CD14-positive monocyte (primary cell): ENCODE results near the gene TUT1. TPM values are rescaled to one million over a fixed set of nuclear protein-coding genes. Genes with fewer than 3 reads are reported as not detected.
A peak's percentile ranks its signal among the peaks of the same experiment; 100 is the strongest.

Experiments
- DNase-seq, 3 donors: peaks; one replicate each; pipeline ENCODE4 v3.0.0-alpha.2; 2011 to 2022
- H2AFZ ChIP-seq: 2 replicates; pipeline ENCODE4 v1.6.0; 2012; ENCODE audit warnings: mild to moderate bottlenecking, low read depth, low read length, inconsistent platforms; ENCODE audit not compliant: insufficient read depth, poor library complexity, severe bottlenecking
- H3K27ac ChIP-seq, 2 donors: 1 replicate in 1 of 2; 2 replicates in 1 of 2; pipeline ENCODE4 v1.5.1; 2012 to 2013; ENCODE audit warnings: low read length in 2 of 2, control low read depth in 1 of 2, inconsistent platforms in 1 of 2, low read depth in 1 of 2, mild to moderate bottlenecking in 1 of 2
- H3K27me3 ChIP-seq, 2 donors: one replicate each; pipeline versions ENCODE4 v1.6.0 to v1.6.1; 2011 to 2013; ENCODE audit warnings: low read length in 2 of 2; ENCODE audit not compliant: control insufficient read depth in 2 of 2, insufficient read depth in 2 of 2
- H3K36me3 ChIP-seq, 2 donors: replicated peaks in 1 of 2; 1 replicate in 1 of 2; 2 replicates in 1 of 2; pipeline versions ENCODE4 v1.5.1 to v1.6.1; 2012 to 2013; ENCODE audit warnings: low read length in 2 of 2, control low read depth in 1 of 2, inconsistent platforms in 1 of 2, mild to moderate bottlenecking in 1 of 2; ENCODE audit not compliant: insufficient read depth in 2 of 2, control insufficient read depth in 1 of 2
- H3K4me1 ChIP-seq, 2 donors: 1 replicate in 1 of 2; 2 replicates in 1 of 2; pipeline versions ENCODE4 v1.5.1 to v1.6.1; 2012 to 2013; ENCODE audit warnings: low read length in 2 of 2, control low read depth in 1 of 2, inconsistent platforms in 1 of 2, mild to moderate bottlenecking in 1 of 2, moderate library complexity in 1 of 2; ENCODE audit not compliant: insufficient read depth in 2 of 2, control insufficient read depth in 1 of 2
- H3K4me2 ChIP-seq: replicated peaks from 2 replicates; pipeline ENCODE3; 2012; ENCODE audit warnings: low read length, moderate library complexity, mild to moderate bottlenecking; ENCODE audit not compliant: poor library complexity, severe bottlenecking; ENCODE audit errors: extremely low read depth
- H3K4me3 ChIP-seq, 3 experiments: fragments of 200-600 bp in 1 of 3; sonication (generic) in 1 of 3; replicated peaks in 1 of 3; 1 replicate in 2 of 3; 2 replicates in 1 of 3; pipeline ENCODE4 v1.5.1; 2011 to 2013; ENCODE audit warnings: low read length in 3 of 3, mild to moderate bottlenecking in 3 of 3, control low read depth in 2 of 3, low read depth in 2 of 3, inconsistent platforms in 1 of 3, moderate library complexity in 1 of 3
- H3K79me2 ChIP-seq: 2 replicates; pipeline ENCODE4 v1.6.0; 2012; ENCODE audit warnings: mild to moderate bottlenecking, control low read depth, inconsistent platforms, low read length, moderate library complexity; ENCODE audit not compliant: insufficient read depth
- H3K9ac ChIP-seq: 2 replicates; pipeline ENCODE4 v1.6.0; 2017; ENCODE audit warnings: low read length, mild to moderate bottlenecking; ENCODE audit not compliant: insufficient read depth, poor library complexity, severe bottlenecking
- H3K9me3 ChIP-seq, 2 donors: replicated peaks in 1 of 2; 1 replicate in 1 of 2; 2 replicates in 1 of 2; pipeline versions ENCODE4 v1.5.1 to v1.6.1; 2012 to 2013; ENCODE audit warnings: low read length in 2 of 2, control low read depth in 1 of 2; ENCODE audit not compliant: control insufficient read depth in 1 of 2, insufficient read depth in 1 of 2
- H4K20me1 ChIP-seq: 2 replicates; pipeline ENCODE4 v1.6.0; 2012; ENCODE audit warnings: mild to moderate bottlenecking, low read length, control low read depth, moderate library complexity; ENCODE audit not compliant: insufficient read depth
- H3K27ac Mint-ChIP-seq, 7 donors: one replicate each; pipeline ENCODE4 v1.8.0; 2020; ENCODE audit warnings: mild to moderate bottlenecking in 7 of 7, mixed read lengths in 7 of 7, moderate library complexity in 6 of 7, inconsistent platforms in 2 of 7
- H3K27me3 Mint-ChIP-seq, 3 donors: one replicate each; pipeline ENCODE4 v1.8.0; 2021 to 2022; ENCODE audit warnings: low read depth in 3 of 3, mild to moderate bottlenecking in 3 of 3, mixed read lengths in 3 of 3, moderate library complexity in 3 of 3, inconsistent platforms in 1 of 3
- H3K36me3 Mint-ChIP-seq, 2 donors: one replicate each; pipeline ENCODE4 v1.8.0; 2020; ENCODE audit warnings: mixed read lengths in 2 of 2, inconsistent platforms in 1 of 2, mild to moderate bottlenecking in 1 of 2
- H3K4me1 Mint-ChIP-seq: one replicate; pipeline ENCODE4 v1.8.0; 2020; ENCODE audit warnings: mild to moderate bottlenecking, mixed read lengths
- H3K4me3 Mint-ChIP-seq, 2 donors: one replicate each; pipeline ENCODE4 v1.8.0; 2020; ENCODE audit warnings: mild to moderate bottlenecking in 2 of 2, mixed read lengths in 2 of 2, moderate library complexity in 1 of 2
- H3K9me3 Mint-ChIP-seq, 7 donors: one replicate each; pipeline ENCODE4 v1.8.0; 2020 to 2022; ENCODE audit warnings: mixed read lengths in 7 of 7, mild to moderate bottlenecking in 6 of 7, moderate library complexity in 6 of 7, inconsistent platforms in 2 of 7
- WGBS: methylation state at CpG from one replicate; pipeline ENCODE4 v1.1.5; 2013; ENCODE audit warnings: missing lambda C conversion rate; ENCODE audit not compliant: insufficient coverage; 5-methylcytosine and 5-hydroxymethylcytosine counted together
- intact Hi-C, 2 donors: fragments of 100-400 bp; cut with micrococcal nuclease; formaldehyde crosslinking; loops; one replicate each; pipeline versions ENCODE4 v1.15.0 to v1.15.1; 2023
- polyA plus RNA-seq, 3 donors: library from polyadenylated mRNA; depleted of rRNA in 1 of 3; unstranded in 2 of 3; stranded (reverse) in 1 of 3; fragments of 300-500 nt in 2 of 3; fragments of >200 nt in 1 of 3; fragmentation: Illumina TruSeq in 2 of 3; gene quantifications; 1 replicate in 2 of 3; 2 replicates in 1 of 3; pipeline ENCODE4 v1.2.3, GENCODE V29; 2012 to 2021
- TF ChIP-seq, protein P1 (sequence below): fragments of 200-600 bp; IDR thresholded peaks from one replicate; pipeline ENCODE4 v1.8.0; 2022; ENCODE audit warnings: antibody characterized with exemption, mild to moderate bottlenecking

TUT1 gene
- polyA plus RNA-seq, 3 donors = 1.8 to 16.3 (median 2.1) TPM

DNA sequence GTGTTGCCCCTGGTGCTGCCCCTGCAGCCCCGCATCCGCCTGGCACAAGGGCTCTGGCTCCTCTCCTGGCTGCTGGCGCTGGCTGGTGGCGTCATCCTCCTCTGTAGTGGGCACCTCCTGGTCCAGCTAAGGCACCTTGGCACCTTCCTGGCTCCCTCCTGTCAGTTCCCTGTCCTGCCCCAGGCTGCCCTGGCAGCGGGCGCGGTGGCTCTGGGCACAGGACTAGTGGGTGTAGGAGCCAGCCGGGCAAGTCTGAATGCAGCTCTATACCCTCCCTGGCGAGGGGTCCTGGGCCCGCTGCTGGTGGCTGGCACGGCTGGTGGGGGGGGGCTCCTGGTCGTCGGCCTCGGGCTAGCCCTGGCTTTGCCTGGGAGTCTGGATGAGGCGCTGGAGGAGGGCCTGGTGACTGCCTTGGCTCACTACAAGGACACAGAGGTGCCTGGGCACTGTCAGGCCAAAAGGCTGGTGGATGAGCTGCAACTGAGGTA is 22.0 kb upstream of the TUT1 start:
- H3K36me3 ChIP-seq = peaks cover 19 to 47% of the 10 kb centered on the region in 2 donors
- peak overlapping the region; percentile 94 for H2AFZ ChIP-seq
- peaks cover 24% of the 10 kb centered on the region for H3K4me1 Mint-ChIP-seq

GRCh38 chr11:62612366-62613290 is 21.3 kb upstream of the TUT1 start, which contains the start of the genes EML3 and ROM1:
Gene EML3 (minus strand): TSS chr11:62612775. CDS start chr11:62612457, 318 bp downstream.
Gene ROM1 (plus strand): TSS chr11:62613257. CDS start chr11:62613282, 25 bp downstream.
- peaks cover 26 to 35% of the 10 kb centered on the region in 2 donors for H3K4me1 ChIP-seq
- H3K4me3 Mint-ChIP-seq = peak within 1 kb of the TSS; percentile 98 to 100
- peaks cover 19 to 51% of the 10 kb centered on the region in 2 donors for H3K36me3 ChIP-seq
- H3K9me3 Mint-ChIP-seq = peaks cover 0 to 2% (median 0%) of the 10 kb centered on the region in 7 donors
- TF ChIP-seq, protein P1, sequence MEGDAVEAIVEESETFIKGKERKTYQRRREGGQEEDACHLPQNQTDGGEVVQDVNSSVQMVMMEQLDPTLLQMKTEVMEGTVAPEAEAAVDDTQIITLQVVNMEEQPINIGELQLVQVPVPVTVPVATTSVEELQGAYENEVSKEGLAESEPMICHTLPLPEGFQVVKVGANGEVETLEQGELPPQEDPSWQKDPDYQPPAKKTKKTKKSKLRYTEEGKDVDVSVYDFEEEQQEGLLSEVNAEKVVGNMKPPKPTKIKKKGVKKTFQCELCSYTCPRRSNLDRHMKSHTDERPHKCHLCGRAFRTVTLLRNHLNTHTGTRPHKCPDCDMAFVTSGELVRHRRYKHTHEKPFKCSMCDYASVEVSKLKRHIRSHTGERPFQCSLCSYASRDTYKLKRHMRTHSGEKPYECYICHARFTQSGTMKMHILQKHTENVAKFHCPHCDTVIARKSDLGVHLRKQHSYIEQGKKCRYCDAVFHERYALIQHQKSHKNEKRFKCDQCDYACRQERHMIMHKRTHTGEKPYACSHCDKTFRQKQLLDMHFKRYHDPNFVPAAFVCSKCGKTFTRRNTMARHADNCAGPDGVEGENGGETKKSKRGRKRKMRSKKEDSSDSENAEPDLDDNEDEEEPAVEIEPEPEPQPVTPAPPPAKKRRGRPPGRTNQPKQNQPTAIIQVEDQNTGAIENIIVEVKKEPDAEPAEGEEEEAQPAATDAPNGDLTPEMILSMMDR = peak; percentile 100
- peak within 1 kb of the TSS; percentile 87 for H3K9ac ChIP-seq
- H3K27ac ChIP-seq = peak within 1 kb of the TSS; percentile 67 to 86
- H3K79me2 ChIP-seq = peaks cover 16% of the 10 kb centered on the region
- DNase-seq = peak; percentile 68 to 83 (median 76)
- no peaks in the 10 kb centered on the region for H4K20me1 ChIP-seq
- peaks cover 31% of the 10 kb centered on the region for H3K4me1 Mint-ChIP-seq
- no peaks in the 10 kb centered on the region for H3K9me3 ChIP-seq
- peaks cover 47 to 54% of the 10 kb centered on the region in 2 donors for H3K36me3 Mint-ChIP-seq
- H3K4me2 ChIP-seq = peak within 1 kb of the TSS; percentile 91
- H3K27me3 ChIP-seq = no peaks in the 10 kb centered on the region
- peak within 1 kb of the TSS; percentile 94 for H2AFZ ChIP-seq
- H3K4me3 ChIP-seq = peak within 1 kb of the TSS; percentile 61 to 98 (median 68)
- peaks cover 0 to 2% (median 0%) of the 10 kb centered on the region in 3 donors for H3K27me3 Mint-ChIP-seq
- 4% methylated on average over 54 of the region's 91 CpGs for WGBS
- peak within 1 kb of the TSS; percentile 80 to 96 (median 92) for H3K27ac Mint-ChIP-seq
- intact Hi-C loops = loop anchor here in 1 of 2 donors (10.0 kb wide), 1 partner anchor 242 kb away; no protein-coding TSS in a partner anchor

More for the DNA sequence above, 22.0 kb upstream of the TUT1 start:
- DNase-seq = no peak
- H3K4me2 ChIP-seq = peak overlapping the region; percentile 91
- no peaks in the 10 kb centered on the region for H3K9me3 ChIP-seq
- Mint-ChIP-seq H3K9me3 (peaks cover 0 to 2% (median 0%) of the 10 kb centered on the region in 7 donors), H3K36me3 (peaks cover 40 to 58% of the 10 kb centered on the region in 2 donors), H3K4me3 (peak overlapping the region in 1 of 2 donors; percentile 66), H3K27me3 (peaks cover 0 to 2% (median 0%) of the 10 kb centered on the region in 3 donors), H3K27ac (peak overlapping the region in 6 of 7 donors; percentile 8 to 85 (median 62))
- no peak overlapping the region for H3K9ac ChIP-seq
- TF ChIP-seq, protein P1 = no peak
- peak overlapping the region in 1 of 3 experiments; percentile 98 for H3K4me3 ChIP-seq
- H3K27me3 ChIP-seq = no peaks in the 10 kb centered on the region
- intact Hi-C loops = loop anchor here in 1 of 2 donors (10.0 kb wide), 1 partner anchor 241 kb away; no protein-coding TSS in a partner anchor
- 81% methylated on average over 14 of the region's 15 CpGs for WGBS
- H3K79me2 ChIP-seq = peaks cover 16% of the 10 kb centered on the region
- peaks cover 19 to 28% of the 10 kb centered on the region in 2 donors for H3K4me1 ChIP-seq
- H3K27ac ChIP-seq = peak overlapping the region; percentile 13 to 86
- H4K20me1 ChIP-seq = no peaks in the 10 kb centered on the region
